CD4-positive, alpha-beta T cell treated with Interleukin-1 beta for 1 hour (primary cell): ENCODE data around the gene RNLS.
"Not testable (repeated sequence)": the region's sequence is repeated elsewhere in the genome, so short reads cannot be mapped to it uniquely, and the experiment has no call there.

Experiments used
- DNase-seq, 2 donors: peaks; one replicate each; pipeline ENCODE4 v3.0.0-alpha.2; 2020 to 2022

The RNLS gene

GRCh38 chr10:88521791-88522190, 61.3 kb downstream of the RNLS start:
- no peak for DNase-seq

GRCh38 chr10:88515235-88515634, 67.9 kb downstream of the RNLS start:
- DNase-seq, result no peak

- no peak for DNase-seq
Observed at GRCh38 chr10:88512599-88512998, 70.5 kb downstream of the RNLS start.

- no peak for DNase-seq
Observed at GRCh38 chr10:88508796-88509195, 74.3 kb downstream of the RNLS start.

- DNase-seq, result no peak
Observed at GRCh38 chr10:88507826-88508453, 75.2 kb downstream of the RNLS start.

- DNase-seq, result no peak
Observed at GRCh38 chr10:88507404-88507803, 75.7 kb downstream of the RNLS start.

- DNase-seq, result no peak
Observed at GRCh38 chr10:88505680-88506215, 77.4 kb downstream of the RNLS start.

- DNase-seq, result no peak
Observed at GRCh38 chr10:88505265-88505664, 77.9 kb downstream of the RNLS start.

- DNase-seq, result no peak
Observed at GRCh38 chr10:88500656-88501055, 82.5 kb downstream of the RNLS start.

- DNase-seq, result no peak
Observed at GRCh38 chr10:88499569-88500470, 83.3 kb downstream of the RNLS start.

- DNase-seq, result no peak
Observed at GRCh38 chr10:88497913-88498312, 85.2 kb downstream of the RNLS start.

- DNase-seq, result no peak
Observed at GRCh38 chr10:88494537-88494936, 88.6 kb downstream of the RNLS start.

GRCh38 chr10:88493691-88494483, 89.2 kb downstream of the RNLS start:
- DNase-seq, result no peak

GRCh38 chr10:88491314-88491713, 91.8 kb downstream of the RNLS start:
- no peak for DNase-seq

- no peak for DNase-seq
Observed at GRCh38 chr10:88490231-88490980, 92.7 kb downstream of the RNLS start.

GRCh38 chr10:88489107-88489506, 94.0 kb downstream of the RNLS start:
- no peak for DNase-seq

GRCh38 chr10:88486816-88487215, 96.3 kb downstream of the RNLS start:
- DNase-seq, result not testable (repeated sequence)

- no peak for DNase-seq
Observed at GRCh38 chr10:88482220-88482619, 100.9 kb downstream of the RNLS start.

- DNase-seq, result no peak
Observed at GRCh38 chr10:88478256-88478655, 104.9 kb downstream of the RNLS start.

- no peak for DNase-seq
Observed at GRCh38 chr10:88477343-88478085, 105.6 kb downstream of the RNLS start.
